HL-60/S4 treated with retinoic acid at 250 ng/mL for 4 days and 3 days (cell line): ENCODE results near the gene SPOP.

ENCODE experiments used
- in situ Hi-C: fragments of 300-500 bp; cut with MboI; formaldehyde crosslinking; loops from 2 replicates; pipeline ENCODE4 v1.7.0; 2022; ENCODE audit warnings: low sequenced_read_pairs

SPOP gene

DNA sequence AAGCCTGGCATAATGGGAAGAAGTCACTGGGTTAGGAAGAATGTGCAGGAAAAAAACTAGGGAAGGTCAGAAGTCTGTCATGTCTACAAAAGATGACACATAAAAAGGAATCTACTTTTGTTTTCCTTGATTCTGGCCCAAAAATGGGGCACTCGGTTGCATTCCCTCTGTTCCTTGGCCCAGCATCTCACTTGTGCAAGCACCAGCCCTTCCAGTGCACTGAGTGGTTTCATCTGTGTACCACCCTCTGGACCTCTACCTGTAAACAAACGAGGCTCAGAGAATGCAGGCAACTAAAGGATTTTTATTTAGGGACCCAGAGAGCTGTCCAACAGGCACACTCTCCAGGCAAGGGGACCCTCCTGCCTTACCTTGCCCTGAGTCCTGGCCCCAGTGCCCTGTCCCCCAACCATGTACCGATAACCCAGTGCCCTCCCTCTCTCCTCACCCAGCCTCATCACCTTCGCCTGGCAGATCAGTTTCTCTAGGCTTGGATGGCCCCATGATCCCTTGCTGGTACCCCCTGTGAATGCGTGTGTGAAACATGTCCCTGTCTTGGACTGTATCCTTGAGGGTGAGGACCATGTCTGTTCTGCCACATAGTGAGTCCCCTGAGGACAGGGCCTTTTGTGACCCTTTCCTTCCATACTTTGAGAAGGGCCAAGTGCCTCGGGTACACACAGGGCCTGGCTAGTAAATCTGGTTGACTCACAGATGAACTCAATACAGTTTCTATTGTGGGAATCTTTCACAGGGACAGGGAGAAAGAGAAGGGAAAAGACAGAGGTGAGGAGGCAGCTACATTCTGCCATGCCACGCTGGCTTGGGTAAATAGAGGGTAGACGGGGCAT is 88.9 kb downstream of the SPOP start:
- in situ Hi-C loops: no loop called here

GRCh38 chr17:49588312-49588711 is 89.6 kb downstream of the SPOP start:
- in situ Hi-C loops: no loop called here

DNA sequence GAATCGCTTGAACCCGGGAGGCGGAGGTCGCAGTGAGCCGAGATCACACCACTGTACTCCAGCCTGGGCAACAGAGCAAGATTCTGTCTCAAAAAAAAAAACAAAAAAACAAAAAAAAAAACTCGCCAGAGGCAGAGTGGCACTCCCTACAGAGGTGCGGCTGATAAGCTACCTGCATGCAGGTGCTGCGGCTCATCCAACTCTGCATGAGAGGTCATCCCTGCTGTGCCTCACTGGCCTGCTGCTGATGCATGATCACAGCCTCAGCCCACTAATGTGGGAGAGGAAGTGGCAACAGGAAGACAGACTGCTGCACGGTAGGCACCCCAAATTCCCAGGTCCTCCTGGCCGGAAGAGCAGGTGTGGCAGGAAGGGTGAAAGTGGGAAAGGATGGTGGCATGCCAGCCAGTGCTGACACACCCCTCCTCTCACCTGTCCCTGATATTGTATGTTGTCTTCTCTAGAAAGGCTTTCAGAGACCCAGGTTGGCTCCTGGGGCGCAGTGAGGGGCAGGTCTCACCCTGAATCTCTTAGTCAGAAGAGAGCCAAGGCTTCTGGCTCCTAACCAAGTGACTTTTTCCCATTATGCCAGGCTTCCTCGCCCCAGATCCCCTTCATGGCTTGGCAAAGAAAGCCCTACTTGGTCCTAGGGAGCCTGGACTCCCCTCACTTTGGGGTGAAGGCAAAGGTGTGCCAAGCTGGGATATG is 90.4 kb downstream of the SPOP start:
- in situ Hi-C loops: no loop called here

DNA sequence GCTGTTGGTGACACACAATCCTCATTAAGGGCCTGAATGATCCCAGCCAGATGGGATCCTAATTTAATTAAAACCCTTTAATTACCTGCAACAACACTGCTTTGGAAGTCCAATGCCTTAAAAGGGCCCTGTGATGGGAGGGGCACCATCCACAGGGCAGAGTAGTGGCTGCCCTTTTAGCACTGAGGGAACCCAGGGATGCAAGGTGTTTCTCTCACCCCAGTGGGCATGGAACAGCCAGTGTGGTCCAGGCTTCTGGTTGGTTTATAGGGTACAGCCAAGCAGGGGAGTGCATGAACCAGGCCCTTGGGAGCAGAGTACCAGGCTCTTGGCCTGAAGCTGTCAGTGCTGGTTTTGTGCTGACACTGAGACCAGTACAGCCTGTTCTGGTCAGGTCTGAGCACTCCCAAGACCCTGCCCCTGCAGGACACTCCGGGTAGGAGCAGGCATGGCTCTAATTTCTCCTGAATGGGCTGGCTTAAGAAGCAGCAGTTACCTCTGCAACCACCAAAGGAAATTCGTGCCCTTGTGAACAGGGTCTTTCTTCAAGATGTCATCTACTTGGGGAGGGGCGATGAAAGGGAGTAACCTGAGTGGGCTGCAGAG is 92.4 kb downstream of the SPOP start:
- in situ Hi-C loops: no loop called here

- in situ Hi-C loops: no loop called here
These were observed 94.0 kb downstream of the SPOP start for GRCh38 chr17:49583889-49584288.

DNA sequence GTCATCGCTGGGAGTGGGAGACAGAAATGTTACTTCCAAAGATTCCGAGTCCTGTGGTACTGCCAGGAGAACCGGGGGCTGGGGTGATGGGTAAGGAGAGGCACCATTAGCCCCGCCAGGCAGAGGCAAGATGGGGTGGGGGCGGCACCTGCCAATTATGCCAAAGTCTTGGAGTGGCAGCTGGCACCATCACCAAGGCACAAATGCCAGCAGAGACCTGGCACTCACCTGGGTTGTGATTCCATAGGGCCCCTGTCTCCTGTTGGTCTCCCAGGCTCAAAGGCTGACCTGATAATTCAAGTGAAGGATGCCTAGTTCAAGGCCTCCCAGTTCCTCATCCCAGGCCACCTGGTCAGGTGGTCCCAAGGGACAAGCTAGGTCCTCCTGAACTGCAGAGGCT is 94.7 kb downstream of the SPOP start:
- in situ Hi-C loops: no loop called here

DNA sequence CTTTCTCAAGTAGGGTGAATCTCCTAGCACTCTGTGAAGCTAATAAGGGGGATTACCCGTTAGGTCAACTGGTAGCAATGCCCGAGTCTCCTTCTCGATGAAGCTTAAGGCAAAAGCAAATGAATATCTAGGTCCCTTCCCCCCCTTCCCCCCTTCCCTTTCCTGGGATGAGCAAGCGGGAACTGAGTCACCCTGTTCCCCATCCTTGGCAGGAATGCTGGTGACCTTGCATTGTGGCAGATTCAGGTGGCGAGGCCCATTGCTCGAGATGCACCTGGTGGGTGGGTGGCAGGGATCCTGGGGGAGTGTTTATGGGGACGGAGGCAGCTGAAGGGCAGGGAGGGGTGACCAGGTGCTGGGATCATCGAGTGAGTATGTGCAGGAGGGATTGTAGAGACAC is 95.1 kb downstream of the SPOP start:
- in situ Hi-C loops: no loop called here

GRCh38 chr17:49582055-49582722 is 95.7 kb downstream of the SPOP start:
- in situ Hi-C loops: no loop called here

GRCh38 chr17:49581648-49581998 is 96.3 kb downstream of the SPOP start:
- in situ Hi-C loops: no loop called here

DNA sequence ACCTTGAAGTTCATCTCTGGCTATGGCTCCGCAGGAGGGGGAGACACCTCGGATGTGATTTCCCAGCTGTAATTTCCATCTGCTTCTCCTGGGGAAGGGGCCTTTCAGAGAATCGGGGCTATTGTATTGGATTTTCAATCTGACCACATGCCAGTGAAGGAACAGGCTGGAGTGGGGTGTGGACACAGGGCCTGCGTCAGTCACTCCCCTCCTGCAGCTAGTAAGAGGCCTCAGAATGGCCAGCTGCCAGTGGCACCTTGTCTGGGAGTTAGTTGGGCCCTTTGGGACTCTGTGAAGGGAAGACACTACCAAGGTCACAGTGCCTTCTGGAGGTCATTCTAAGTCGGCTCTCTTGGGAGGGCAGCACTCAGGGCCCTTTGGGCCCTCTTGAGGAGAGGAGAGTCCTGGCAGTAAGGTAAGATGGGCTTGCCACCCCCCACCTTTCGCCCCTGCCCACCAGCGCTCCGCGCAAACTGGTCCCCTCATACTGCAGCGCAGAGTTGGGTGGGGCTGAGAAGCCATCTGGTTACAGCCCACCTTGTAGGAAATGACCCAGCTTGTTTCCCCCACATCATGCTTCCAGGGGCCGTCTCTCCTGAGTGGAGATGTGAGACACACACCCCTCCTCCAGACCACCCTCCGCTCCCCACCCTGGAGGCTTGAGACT is 96.8 kb downstream of the SPOP start:
- in situ Hi-C loops: no loop called here

DNA sequence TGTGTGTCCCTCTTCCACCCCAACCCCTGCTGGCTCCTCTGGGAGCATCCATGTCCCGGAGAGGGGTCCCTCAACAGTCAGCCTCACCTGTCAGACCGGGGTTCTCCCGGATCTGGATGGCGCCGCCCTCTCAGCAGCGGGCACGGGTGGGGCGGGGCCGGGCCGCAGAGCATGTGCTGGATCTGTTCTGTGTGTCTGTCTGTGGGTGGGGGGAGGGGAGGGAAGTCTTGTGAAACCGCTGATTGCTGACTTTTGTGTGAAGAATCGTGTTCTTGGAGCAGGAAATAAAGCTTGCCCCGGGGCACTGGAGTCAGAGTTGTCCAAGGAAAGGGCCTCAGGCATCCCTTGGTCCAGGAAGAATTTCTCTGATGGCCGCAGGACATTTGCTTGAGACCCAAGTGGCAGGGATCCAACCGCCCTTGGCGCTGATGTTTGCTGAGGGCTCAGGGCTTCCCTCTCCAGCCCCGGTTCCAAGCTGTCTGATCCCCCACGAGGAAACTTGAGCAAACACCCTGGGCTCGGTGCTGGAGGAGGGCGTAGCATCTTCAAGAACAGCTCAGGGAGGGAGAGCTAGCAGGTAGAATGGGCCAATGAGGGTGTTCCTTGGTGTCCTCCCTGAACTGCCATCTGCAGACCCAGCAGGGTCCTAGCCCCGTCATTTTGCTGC is 97.7 kb downstream of the SPOP start:
- in situ Hi-C loops: no loop called here

DNA sequence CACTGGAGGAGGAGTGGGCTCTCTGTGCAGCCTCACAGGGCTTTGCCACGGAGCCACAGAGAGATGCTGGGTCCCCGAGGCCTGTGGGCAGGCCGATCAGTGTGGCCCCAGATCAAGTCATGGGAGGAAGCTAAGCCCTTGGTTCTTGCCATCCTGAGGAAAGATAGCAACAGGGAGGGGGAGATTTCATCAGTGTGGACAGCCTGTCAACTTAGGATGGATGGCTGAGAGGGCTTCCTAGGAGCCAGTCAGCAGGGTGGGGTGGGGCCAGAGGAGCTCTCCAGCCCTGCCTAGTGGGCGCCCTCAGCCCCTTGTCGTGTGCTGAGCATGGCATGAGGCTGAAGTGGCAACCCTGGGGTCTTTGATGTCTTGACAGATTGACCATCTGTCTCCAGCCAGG is 98.4 kb downstream of the SPOP start:
- in situ Hi-C loops: no loop called here

- in situ Hi-C loops: no loop called here
These were observed 98.9 kb downstream of the SPOP start for GRCh38 chr17:49578952-49579500.

- in situ Hi-C loops: no loop called here
These were observed 99.5 kb downstream of the SPOP start for GRCh38 chr17:49578414-49578813.

DNA sequence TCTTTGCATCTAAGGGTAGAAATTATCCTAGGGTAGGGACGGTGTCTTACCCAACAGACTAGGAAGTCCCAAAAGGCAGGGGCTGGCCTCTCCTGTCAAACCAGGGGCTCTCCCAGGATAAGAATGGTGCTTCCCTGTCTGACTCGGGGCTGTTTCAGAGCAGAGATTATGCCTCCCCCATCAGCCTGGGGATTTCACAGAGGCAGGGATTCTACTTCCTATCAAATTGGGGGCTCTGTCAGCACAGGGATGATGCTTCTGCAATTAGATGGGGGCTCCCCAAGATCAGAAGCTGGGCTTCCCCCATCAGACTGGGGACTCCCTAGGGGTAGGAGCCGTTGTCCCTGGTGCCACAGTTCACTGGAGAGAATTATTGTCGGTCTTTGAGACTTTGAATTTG is 99.9 kb downstream of the SPOP start:
- in situ Hi-C loops: no loop called here

DNA sequence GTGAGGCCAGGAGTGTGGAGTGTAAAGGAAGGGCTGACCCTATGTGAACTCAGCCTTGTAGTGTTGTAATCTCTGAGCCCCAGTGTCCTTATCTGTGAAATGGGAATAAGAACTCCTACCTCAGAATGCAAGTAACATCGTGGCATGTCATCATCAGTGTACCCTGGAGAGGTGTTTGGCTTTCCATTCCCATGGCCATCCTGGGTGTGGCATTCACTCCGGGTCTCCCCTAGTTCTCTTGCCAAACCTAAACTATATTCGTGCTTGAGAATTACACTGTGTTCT is 100.3 kb downstream of the SPOP start:
- in situ Hi-C loops: no loop called here

DNA sequence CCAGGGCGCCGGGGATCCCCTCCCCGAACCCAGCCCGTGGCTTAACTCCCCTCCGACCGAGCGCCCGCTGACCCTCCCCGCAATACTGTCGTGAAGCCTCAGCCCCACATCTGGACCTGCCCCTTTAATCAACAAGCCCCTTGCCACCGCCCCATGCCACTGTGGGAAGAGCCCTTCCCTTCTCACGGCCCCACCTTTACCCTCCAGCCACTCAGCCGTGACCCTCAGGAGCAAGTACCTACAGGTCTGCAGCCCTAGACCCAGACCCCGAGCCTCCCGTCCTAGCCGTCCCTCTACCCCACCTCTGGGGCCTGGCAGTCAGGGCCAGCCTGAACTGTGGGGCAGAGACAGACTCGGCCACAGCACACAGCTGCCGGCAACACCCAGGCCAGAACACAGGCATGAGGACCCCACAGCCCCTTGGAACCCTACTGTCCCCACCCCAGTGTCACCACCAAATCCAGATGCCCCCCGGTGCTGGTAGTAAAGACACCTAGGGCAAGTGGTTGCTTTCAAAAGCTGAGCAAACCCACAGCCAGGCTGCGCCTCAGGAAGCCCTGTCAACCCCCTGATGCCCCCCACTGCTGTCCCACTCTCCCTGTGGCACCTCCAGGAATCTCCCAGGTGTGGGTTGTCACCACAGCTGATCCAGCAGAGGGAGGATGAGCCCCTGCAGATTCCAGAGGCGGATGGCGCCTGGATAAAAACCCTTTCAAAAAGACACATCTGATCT is 100.8 kb downstream of the SPOP start:
- in situ Hi-C loops: no loop called here

DNA sequence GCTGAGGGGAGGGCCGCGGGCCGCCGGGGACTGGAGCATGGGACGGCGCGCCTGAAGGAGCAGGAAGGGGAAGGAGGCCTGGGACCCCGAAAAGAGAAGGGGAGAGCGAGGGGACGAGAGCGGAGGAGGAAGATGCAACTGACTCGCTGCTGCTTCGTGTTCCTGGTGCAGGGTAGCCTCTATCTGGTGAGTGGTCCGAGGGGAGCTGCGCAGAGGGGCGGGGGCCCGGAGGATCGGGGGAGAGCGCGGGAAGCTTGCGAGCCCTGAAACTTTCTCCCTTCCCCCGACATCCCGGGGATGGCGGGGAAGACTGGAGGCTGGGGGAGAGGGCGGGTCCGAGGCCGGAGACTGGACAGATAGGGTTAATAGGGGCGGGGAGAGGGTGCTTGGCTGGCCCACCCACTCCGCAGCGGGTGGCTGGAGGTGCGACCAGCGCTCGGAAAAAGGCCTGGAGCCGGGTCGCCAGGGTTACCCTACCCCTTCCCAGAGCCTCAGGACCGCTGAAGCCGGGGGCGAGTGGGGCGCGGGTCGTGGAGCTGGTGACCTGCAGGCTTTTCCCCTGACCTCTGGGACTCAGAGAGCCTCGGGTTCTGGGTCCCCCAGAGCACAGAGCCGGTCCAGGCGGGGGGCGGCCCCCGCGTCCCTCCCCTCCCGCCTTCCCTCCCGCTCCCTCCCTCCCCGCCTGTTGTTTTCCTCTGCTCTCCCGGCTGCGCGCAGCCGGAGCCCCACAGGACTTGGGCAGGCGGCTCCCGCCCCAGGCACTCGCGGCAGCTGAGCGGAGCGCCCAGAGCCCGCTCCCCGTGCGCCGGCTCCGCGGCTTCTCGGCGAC is 101.6 kb downstream of the SPOP start:
- in situ Hi-C loops: no loop called here

DNA sequence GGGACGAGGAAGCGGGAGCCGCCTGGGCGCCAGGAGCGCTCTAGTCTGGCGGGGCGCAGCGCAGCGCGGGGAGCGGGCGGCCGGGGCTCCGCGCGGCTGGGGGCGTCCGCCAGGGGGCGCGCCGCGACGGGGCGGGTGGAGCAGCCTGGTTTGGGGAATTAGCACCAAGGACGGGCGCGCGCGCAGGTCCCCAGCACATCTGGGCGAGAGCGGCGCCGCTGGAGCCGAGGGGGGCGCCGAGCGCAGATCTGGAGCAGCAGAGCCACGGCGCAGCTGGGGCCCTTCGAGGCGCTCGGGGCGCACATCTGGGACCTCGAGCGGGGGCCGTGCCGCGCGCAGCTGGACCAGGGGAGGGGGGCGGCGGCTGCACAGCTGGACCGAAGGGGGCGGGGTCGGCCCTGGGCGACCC is 102.2 kb downstream of the SPOP start, which contains the start of gene NXPH3:
Gene NXPH3, plus strand, starts transcription at position 193 of the 409 bp plus-strand sequence. CDS start 349 bp downstream, outside the sequence.
- in situ Hi-C loops: no loop called here
